GM23338 (cell line): ENCODE results near the gene DCTPP1. TPM values are rescaled to one million over a fixed set of nuclear protein-coding genes. Genes with fewer than 3 reads are reported as not detected.
A peak's percentile ranks its signal among the peaks of the same experiment; 100 is the strongest.

Experiments
- ATAC-seq: fragments of 200-7000 bp; cut with Tn5 transposase; 3 replicates; pipeline ENCODE4 v1.9.1; 2020
- DNase-seq: peaks from one replicate; pipeline ENCODE4 v3.0.0-alpha.2; 2015; ENCODE audit warnings: low spot score
- H2AFZ ChIP-seq: fragments of 200-600 bp; sonication (generic); 2 replicates; pipeline ENCODE4 v1.8.0; 2016; ENCODE audit warnings: antibody characterized with exemption, mild to moderate bottlenecking, moderate library complexity
- H3F3A ChIP-seq: fragments of 200-600 bp; sonication (generic); replicated peaks from 2 replicates; pipeline ENCODE4 v1.8.0; 2017; ENCODE audit warnings: antibody characterized with exemption, mixed run types, low read depth
- H3K27ac ChIP-seq: fragments of 200-600 bp; sonication (generic); 2 replicates; pipeline ENCODE4 v1.6.1; 2016; ENCODE audit warnings: low read depth
- H3K27me3 ChIP-seq: fragments of 200-600 bp; sonication (generic); 2 replicates; pipeline ENCODE4 v1.8.0; 2016; ENCODE audit warnings: mild to moderate bottlenecking, mixed run types, moderate library complexity; ENCODE audit not compliant: insufficient read depth
- H3K36me3 ChIP-seq: fragments of 200-600 bp; sonication (generic); 2 replicates; pipeline ENCODE4 v1.8.0; 2016; ENCODE audit warnings: mild to moderate bottlenecking; ENCODE audit not compliant: insufficient read depth
- H3K4me1 ChIP-seq: fragments of 200-600 bp; sonication (generic); 2 replicates; pipeline ENCODE4 v1.8.0; 2016; ENCODE audit warnings: mild to moderate bottlenecking, moderate library complexity; ENCODE audit not compliant: insufficient read depth
- H3K4me2 ChIP-seq: fragments of 200-600 bp; sonication (generic); 2 replicates; pipeline ENCODE4 v1.7.1; 2017; ENCODE audit warnings: mixed run types
- H3K4me3 ChIP-seq: fragments of 200-600 bp; sonication (generic); 2 replicates; pipeline ENCODE4 v1.6.1; 2016; ENCODE audit warnings: mixed run types
- H3K79me2 ChIP-seq: fragments of 200-600 bp; sonication (generic); replicated peaks from 2 replicates; pipeline ENCODE4 v1.8.0; 2017; ENCODE audit warnings: mild to moderate bottlenecking; ENCODE audit not compliant: insufficient read depth
- H3K9me2 ChIP-seq: fragments of 200-600 bp; sonication (generic); 2 replicates; pipeline ENCODE4 v1.8.0; 2017; ENCODE audit not compliant: insufficient read depth
- H4K20me1 ChIP-seq: fragments of 200-600 bp; sonication (generic); replicated peaks from 2 replicates; pipeline ENCODE4 v1.8.0; 2017; ENCODE audit warnings: mild to moderate bottlenecking; ENCODE audit not compliant: insufficient read depth
- H3K27ac Mint-ChIP-seq: 2 replicates; pipeline ENCODE4 v1.8.0; 2020; ENCODE audit warnings: inconsistent platforms, mild to moderate bottlenecking, moderate library complexity, mixed read lengths
- H3K27me3 Mint-ChIP-seq: 3 replicates; pipeline ENCODE4 v1.8.0; 2022; ENCODE audit warnings: low read depth, mild to moderate bottlenecking, moderate library complexity, mixed read lengths, inconsistent platforms; ENCODE audit not compliant: insufficient read depth, poor library complexity
- H3K36me3 Mint-ChIP-seq: 3 replicates; pipeline ENCODE4 v1.8.0; 2021; ENCODE audit warnings: low read depth, mild to moderate bottlenecking, inconsistent platforms, moderate library complexity, mixed read lengths
- H3K4me1 Mint-ChIP-seq: 3 replicates; pipeline ENCODE4 v1.8.0; 2020; ENCODE audit warnings: mild to moderate bottlenecking, inconsistent platforms, mixed read lengths
- H3K4me3 Mint-ChIP-seq: 3 replicates; pipeline ENCODE4 v1.8.0; 2021; ENCODE audit warnings: moderate library complexity, mild to moderate bottlenecking, inconsistent platforms, mixed read lengths
- H3K9me3 Mint-ChIP-seq: 3 replicates; pipeline ENCODE4 v1.8.0; 2020; ENCODE audit warnings: moderate library complexity, mild to moderate bottlenecking, inconsistent platforms, mixed read lengths
- CREB1 ChIP-seq: fragments of 250-450 bp; sonication (Bioruptor Pico); IDR thresholded peaks from 2 replicates; pipeline ENCODE4 v1.5.0; 2020; ENCODE audit warnings: low read depth, mild to moderate bottlenecking, moderate library complexity
- EZH2 ChIP-seq: fragments of 200-600 bp; sonication (generic); IDR thresholded peaks from one replicate; pipeline ENCODE4 v1.8.0; 2017; ENCODE audit warnings: antibody characterized with exemption, mild to moderate bottlenecking, low read depth; ENCODE audit not compliant: unreplicated experiment
- EZH2phosphoT487 ChIP-seq: fragments of 200-600 bp; sonication (generic); IDR thresholded peaks from one replicate; pipeline ENCODE4 v1.8.1; 2018; ENCODE audit warnings: antibody characterized with exemption; ENCODE audit not compliant: unreplicated experiment
- JUNB ChIP-seq: IDR thresholded peaks from one replicate; pipeline ENCODE4 v1.6.1; 2016; ENCODE audit warnings: antibody characterized with exemption; ENCODE audit not compliant: unreplicated experiment
- NANOG ChIP-seq: IDR thresholded peaks from 2 replicates; pipeline ENCODE4 v1.6.1; 2016; ENCODE audit warnings: antibody characterized with exemption, borderline replicate concordance
- POLR2AphosphoS5 ChIP-seq: IDR thresholded peaks from 2 replicates; pipeline ENCODE4 v1.6.1; 2016; ENCODE audit warnings: antibody characterized with exemption, low read depth
- STAT1 ChIP-seq: IDR thresholded peaks from one replicate; pipeline ENCODE4 v1.6.1; 2016; ENCODE audit warnings: antibody characterized with exemption; ENCODE audit not compliant: unreplicated experiment
- ZNF114 ChIP-seq: fragments of 250-450 bp; sonication (Bioruptor Pico); IDR thresholded peaks from 2 replicates; pipeline ENCODE4 v1.5.0; 2020; ENCODE audit warnings: mild to moderate bottlenecking, moderate library complexity
- ZNF331 ChIP-seq: fragments of 250-450 bp; sonication (Bioruptor Pico); IDR thresholded peaks from 2 replicates; pipeline ENCODE4 v1.5.0; 2020; ENCODE audit warnings: low read depth, mild to moderate bottlenecking, moderate library complexity
- polyA plus RNA-seq: library from polyadenylated mRNA; unstranded; fragments of >200 nt; fragmentation: Nextera tagmentation; extraction: Ambion mirVana; gene quantifications from 2 replicates; pipeline ENCODE4 v1.2.1, GENCODE V29; 2016
- total RNA-seq: library from RNA; depleted of rRNA; stranded (reverse); fragments of >200 nt; shearing (Covaris generic); gene quantifications from 2 replicates; pipeline ENCODE4 v1.2.3, GENCODE V29; 2014
- TF ChIP-seq, protein P1 (sequence below): IDR thresholded peaks from 2 replicates; pipeline ENCODE4 v1.6.1; 2016; ENCODE audit warnings: antibody characterized with exemption
- TF ChIP-seq, protein P2 (sequence below), 2 experiments: fragments of 200-600 bp in 1 of 2; sonication (generic) in 1 of 2; conservative IDR thresholded peaks; 2 replicates each; pipeline versions ENCODE4 v1.5.1 to v1.6.1; 2016 to 2017; ENCODE audit warnings: antibody characterized with exemption in 2 of 2, low read depth in 2 of 2, mild to moderate bottlenecking in 2 of 2, moderate library complexity in 1 of 2
- TF ChIP-seq, protein P3 (sequence below): fragments of 250-450 bp; sonication (Bioruptor Pico); IDR thresholded peaks from 2 replicates; pipeline ENCODE4 v1.5.0; 2020; ENCODE audit warnings: mild to moderate bottlenecking, moderate library complexity
- TF ChIP-seq, protein P4 (sequence below): IDR thresholded peaks from one replicate; pipeline ENCODE4 v1.6.1; 2018; ENCODE audit warnings: antibody characterized with exemption; ENCODE audit not compliant: unreplicated experiment

The DCTPP1 gene
- total and polyA plus RNA-seq, 2 experiments from 2014 or later, result 54.1 to 58.3 TPM

DNA sequence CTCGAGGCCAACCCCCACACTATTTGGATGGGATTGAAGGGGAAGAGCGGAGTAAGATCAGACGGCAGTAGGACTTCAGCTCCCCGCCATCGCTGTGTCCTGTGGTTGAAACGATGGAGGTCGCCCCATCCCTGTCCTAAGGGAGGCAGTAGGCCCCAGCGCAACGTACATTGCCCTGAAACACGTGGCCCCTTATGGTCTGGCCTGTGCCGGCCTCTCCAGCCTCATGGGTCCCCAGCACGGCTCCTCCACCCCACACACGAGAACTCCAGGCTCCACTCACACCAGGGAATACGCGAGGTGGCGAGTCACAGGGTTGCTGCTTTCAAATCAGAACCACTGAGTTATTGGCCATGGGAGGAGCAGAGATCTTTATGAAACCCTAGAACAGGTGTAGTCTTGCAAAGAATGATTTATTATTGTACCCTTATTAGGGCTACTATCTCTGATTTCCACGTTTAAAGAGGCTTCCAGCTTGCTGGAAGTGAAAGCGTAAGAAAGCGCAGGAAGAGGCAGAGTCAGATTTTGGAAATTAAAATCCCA, 669 bp upstream of the DCTPP1 start:
- peaks cover 11% of the 10 kb centered on the region for H3F3A ChIP-seq
- H4K20me1 ChIP-seq, result peaks cover 10% of the 10 kb centered on the region; the same call in 1 of the 2 replicates
- H3K27ac ChIP-seq, result peak overlapping the region; percentile 56; the same call in 1 of the 2 replicates
- DNase-seq, result no peak
- peaks cover 11% of the 10 kb centered on the region for H3K4me1 Mint-ChIP-seq
- H3K27me3 ChIP-seq, result no peaks in the 10 kb centered on the region
- no peaks in the 10 kb centered on the region for H3K9me2 ChIP-seq
- TF ChIP-seq EZH2phosphoT487 (no peak), CREB1 (no peak), EZH2 (no peak), POLR2AphosphoS5 (peak; percentile 0; the same call in 1 of the 2 replicates), STAT1 (no peak), NANOG (no peak), ZNF331 (CRISPR knock-in tag) (no peak), ZNF114 (no peak), JUNB (no peak)
- TF ChIP-seq, protein P1, sequence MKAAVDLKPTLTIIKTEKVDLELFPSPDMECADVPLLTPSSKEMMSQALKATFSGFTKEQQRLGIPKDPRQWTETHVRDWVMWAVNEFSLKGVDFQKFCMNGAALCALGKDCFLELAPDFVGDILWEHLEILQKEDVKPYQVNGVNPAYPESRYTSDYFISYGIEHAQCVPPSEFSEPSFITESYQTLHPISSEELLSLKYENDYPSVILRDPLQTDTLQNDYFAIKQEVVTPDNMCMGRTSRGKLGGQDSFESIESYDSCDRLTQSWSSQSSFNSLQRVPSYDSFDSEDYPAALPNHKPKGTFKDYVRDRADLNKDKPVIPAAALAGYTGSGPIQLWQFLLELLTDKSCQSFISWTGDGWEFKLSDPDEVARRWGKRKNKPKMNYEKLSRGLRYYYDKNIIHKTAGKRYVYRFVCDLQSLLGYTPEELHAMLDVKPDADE, result no peak
- TF ChIP-seq, protein P2, sequence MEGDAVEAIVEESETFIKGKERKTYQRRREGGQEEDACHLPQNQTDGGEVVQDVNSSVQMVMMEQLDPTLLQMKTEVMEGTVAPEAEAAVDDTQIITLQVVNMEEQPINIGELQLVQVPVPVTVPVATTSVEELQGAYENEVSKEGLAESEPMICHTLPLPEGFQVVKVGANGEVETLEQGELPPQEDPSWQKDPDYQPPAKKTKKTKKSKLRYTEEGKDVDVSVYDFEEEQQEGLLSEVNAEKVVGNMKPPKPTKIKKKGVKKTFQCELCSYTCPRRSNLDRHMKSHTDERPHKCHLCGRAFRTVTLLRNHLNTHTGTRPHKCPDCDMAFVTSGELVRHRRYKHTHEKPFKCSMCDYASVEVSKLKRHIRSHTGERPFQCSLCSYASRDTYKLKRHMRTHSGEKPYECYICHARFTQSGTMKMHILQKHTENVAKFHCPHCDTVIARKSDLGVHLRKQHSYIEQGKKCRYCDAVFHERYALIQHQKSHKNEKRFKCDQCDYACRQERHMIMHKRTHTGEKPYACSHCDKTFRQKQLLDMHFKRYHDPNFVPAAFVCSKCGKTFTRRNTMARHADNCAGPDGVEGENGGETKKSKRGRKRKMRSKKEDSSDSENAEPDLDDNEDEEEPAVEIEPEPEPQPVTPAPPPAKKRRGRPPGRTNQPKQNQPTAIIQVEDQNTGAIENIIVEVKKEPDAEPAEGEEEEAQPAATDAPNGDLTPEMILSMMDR (conservative IDR thresholded peaks at IDR 0.05; ENCODE audit: low read depth in 2 of 2), result peak; percentile 15 to 18; a peak in 3 of 4 replicates
- TF ChIP-seq, protein P3, sequence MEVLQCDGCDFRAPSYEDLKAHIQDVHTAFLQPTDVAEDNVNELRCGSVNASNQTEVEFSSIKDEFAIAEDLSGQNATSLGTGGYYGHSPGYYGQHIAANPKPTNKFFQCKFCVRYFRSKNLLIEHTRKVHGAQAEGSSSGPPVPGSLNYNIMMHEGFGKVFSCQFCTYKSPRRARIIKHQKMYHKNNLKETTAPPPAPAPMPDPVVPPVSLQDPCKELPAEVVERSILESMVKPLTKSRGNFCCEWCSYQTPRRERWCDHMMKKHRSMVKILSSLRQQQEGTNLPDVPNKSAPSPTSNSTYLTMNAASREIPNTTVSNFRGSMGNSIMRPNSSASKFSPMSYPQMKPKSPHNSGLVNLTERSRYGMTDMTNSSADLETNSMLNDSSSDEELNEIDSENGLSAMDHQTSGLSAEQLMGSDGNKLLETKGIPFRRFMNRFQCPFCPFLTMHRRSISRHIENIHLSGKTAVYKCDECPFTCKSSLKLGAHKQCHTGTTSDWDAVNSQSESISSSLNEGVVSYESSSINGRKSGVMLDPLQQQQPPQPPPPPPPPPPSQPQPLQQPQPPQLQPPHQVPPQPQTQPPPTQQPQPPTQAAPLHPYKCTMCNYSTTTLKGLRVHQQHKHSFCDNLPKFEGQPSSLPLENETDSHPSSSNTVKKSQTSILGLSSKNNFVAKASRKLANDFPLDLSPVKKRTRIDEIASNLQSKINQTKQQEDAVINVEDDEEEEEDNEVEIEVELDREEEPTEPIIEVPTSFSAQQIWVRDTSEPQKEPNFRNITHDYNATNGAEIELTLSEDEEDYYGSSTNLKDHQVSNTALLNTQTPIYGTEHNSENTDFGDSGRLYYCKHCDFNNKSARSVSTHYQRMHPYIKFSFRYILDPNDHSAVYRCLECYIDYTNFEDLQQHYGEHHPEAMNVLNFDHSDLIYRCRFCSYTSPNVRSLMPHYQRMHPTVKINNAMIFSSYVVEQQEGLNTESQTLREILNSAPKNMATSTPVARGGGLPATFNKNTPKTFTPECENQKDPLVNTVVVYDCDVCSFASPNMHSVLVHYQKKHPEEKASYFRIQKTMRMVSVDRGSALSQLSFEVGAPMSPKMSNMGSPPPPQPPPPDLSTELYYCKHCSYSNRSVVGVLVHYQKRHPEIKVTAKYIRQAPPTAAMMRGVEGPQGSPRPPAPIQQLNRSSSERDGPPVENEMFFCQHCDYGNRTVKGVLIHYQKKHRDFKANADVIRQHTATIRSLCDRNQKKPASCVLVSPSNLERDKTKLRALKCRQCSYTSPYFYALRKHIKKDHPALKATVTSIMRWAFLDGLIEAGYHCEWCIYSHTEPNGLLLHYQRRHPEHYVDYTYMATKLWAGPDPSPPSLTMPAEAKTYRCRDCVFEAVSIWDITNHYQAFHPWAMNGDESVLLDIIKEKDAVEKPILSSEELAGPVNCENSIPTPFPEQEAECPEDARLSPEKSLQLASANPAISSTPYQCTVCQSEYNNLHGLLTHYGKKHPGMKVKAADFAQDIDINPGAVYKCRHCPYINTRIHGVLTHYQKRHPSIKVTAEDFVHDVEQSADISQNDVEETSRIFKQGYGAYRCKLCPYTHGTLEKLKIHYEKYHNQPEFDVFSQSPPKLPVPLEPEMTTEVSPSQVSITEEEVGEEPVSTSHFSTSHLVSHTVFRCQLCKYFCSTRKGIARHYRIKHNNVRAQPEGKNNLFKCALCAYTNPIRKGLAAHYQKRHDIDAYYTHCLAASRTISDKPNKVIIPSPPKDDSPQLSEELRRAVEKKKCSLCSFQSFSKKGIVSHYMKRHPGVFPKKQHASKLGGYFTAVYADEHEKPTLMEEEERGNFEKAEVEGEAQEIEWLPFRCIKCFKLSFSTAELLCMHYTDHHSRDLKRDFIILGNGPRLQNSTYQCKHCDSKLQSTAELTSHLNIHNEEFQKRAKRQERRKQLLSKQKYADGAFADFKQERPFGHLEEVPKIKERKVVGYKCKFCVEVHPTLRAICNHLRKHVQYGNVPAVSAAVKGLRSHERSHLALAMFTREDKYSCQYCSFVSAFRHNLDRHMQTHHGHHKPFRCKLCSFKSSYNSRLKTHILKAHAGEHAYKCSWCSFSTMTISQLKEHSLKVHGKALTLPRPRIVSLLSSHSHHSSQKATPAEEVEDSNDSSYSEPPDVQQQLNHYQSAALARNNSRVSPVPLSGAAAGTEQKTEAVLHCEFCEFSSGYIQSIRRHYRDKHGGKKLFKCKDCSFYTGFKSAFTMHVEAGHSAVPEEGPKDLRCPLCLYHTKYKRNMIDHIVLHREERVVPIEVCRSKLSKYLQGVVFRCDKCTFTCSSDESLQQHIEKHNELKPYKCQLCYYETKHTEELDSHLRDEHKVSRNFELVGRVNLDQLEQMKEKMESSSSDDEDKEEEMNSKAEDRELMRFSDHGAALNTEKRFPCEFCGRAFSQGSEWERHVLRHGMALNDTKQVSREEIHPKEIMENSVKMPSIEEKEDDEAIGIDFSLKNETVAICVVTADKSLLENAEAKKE (CRISPR knock-in tag), result no peak
- TF ChIP-seq, protein P4, sequence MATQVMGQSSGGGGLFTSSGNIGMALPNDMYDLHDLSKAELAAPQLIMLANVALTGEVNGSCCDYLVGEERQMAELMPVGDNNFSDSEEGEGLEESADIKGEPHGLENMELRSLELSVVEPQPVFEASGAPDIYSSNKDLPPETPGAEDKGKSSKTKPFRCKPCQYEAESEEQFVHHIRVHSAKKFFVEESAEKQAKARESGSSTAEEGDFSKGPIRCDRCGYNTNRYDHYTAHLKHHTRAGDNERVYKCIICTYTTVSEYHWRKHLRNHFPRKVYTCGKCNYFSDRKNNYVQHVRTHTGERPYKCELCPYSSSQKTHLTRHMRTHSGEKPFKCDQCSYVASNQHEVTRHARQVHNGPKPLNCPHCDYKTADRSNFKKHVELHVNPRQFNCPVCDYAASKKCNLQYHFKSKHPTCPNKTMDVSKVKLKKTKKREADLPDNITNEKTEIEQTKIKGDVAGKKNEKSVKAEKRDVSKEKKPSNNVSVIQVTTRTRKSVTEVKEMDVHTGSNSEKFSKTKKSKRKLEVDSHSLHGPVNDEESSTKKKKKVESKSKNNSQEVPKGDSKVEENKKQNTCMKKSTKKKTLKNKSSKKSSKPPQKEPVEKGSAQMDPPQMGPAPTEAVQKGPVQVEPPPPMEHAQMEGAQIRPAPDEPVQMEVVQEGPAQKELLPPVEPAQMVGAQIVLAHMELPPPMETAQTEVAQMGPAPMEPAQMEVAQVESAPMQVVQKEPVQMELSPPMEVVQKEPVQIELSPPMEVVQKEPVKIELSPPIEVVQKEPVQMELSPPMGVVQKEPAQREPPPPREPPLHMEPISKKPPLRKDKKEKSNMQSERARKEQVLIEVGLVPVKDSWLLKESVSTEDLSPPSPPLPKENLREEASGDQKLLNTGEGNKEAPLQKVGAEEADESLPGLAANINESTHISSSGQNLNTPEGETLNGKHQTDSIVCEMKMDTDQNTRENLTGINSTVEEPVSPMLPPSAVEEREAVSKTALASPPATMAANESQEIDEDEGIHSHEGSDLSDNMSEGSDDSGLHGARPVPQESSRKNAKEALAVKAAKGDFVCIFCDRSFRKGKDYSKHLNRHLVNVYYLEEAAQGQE, result no peak
- H3K4me3 Mint-ChIP-seq, result no peak overlapping the region
- peak; percentile 68 for ATAC-seq
- peak overlapping the region; percentile 6; the same call in 1 of the 2 replicates for H3K4me3 ChIP-seq
- H3K36me3 ChIP-seq, result peaks cover 7% of the 10 kb centered on the region; the same call in 1 of the 2 replicates
- H3K4me1 ChIP-seq, result peaks cover 15% of the 10 kb centered on the region
- H3K27me3 Mint-ChIP-seq, result peaks cover 14% of the 10 kb centered on the region
- peak overlapping the region; percentile 95 for H2AFZ ChIP-seq
- peaks cover 32% of the 10 kb centered on the region for H3K79me2 ChIP-seq
- no peaks in the 10 kb centered on the region; the same call in 2 of the 3 replicates for H3K9me3 Mint-ChIP-seq
- peaks cover 33% of the 10 kb centered on the region for H3K36me3 Mint-ChIP-seq
- H3K4me2 ChIP-seq, result peak overlapping the region; percentile 35
- no peak overlapping the region for H3K27ac Mint-ChIP-seq
